ENCODE measurements around the gene CDS2.

- TF ChIP-seq BACH2 (CRISPR knock-in tag; IDR thresholded peaks at IDR 0.05; ENCODE audit: borderline replicate concordance) (no peak), ESRRG (CRISPR knock-in tag; IDR thresholded peaks at IDR 0.05) (no peak), ZFP30 (CRISPR knock-in tag; IDR thresholded peaks at IDR 0.05) (no peak), TOX (CRISPR knock-in tag; IDR thresholded peaks at IDR 0.05; ENCODE audit: borderline replicate concordance) (no peak), TSHZ2 (CRISPR knock-in tag; IDR thresholded peaks at IDR 0.05) (no peak), ARNTL (CRISPR knock-in tag; IDR thresholded peaks at IDR 0.05; ENCODE audit: borderline replicate concordance, low read depth) (no peak), RARB (CRISPR knock-in tag; IDR thresholded peaks at IDR 0.05) (no peak), ZNF8 (CRISPR knock-in tag; IDR thresholded peaks at IDR 0.05) (no peak), ZFP3 (CRISPR knock-in tag; IDR thresholded peaks at IDR 0.05) (no peak), PPARA (CRISPR knock-in tag; IDR thresholded peaks at IDR 0.05; ENCODE audit: borderline replicate concordance) (no peak)
- TF ChIP-seq, protein P1, sequence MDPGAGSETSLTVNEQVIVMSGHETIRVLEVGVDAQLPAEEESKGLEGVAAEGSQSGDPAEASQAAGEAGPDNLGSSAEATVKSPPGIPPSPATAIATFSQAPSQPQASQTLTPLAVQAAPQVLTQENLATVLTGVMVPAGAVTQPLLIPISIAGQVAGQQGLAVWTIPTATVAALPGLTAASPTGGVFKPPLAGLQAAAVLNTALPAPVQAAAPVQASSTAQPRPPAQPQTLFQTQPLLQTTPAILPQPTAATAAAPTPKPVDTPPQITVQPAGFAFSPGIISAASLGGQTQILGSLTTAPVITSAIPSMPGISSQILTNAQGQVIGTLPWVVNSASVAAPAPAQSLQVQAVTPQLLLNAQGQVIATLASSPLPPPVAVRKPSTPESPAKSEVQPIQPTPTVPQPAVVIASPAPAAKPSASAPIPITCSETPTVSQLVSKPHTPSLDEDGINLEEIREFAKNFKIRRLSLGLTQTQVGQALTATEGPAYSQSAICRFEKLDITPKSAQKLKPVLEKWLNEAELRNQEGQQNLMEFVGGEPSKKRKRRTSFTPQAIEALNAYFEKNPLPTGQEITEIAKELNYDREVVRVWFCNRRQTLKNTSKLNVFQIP (CRISPR knock-in tag; IDR thresholded peaks at IDR 0.05; ENCODE audit: borderline replicate concordance, low read depth): no peak
- TF ChIP-seq, protein P2, sequence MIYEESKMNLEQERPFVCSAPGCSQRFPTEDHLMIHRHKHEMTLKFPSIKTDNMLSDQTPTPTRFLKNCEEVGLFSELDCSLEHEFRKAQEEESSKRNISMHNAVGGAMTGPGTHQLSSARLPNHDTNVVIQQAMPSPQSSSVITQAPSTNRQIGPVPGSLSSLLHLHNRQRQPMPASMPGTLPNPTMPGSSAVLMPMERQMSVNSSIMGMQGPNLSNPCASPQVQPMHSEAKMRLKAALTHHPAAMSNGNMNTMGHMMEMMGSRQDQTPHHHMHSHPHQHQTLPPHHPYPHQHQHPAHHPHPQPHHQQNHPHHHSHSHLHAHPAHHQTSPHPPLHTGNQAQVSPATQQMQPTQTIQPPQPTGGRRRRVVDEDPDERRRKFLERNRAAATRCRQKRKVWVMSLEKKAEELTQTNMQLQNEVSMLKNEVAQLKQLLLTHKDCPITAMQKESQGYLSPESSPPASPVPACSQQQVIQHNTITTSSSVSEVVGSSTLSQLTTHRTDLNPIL (CRISPR knock-in tag; IDR thresholded peaks at IDR 0.05; ENCODE audit: low read depth): no peak
- TF ChIP-seq, protein P3, sequence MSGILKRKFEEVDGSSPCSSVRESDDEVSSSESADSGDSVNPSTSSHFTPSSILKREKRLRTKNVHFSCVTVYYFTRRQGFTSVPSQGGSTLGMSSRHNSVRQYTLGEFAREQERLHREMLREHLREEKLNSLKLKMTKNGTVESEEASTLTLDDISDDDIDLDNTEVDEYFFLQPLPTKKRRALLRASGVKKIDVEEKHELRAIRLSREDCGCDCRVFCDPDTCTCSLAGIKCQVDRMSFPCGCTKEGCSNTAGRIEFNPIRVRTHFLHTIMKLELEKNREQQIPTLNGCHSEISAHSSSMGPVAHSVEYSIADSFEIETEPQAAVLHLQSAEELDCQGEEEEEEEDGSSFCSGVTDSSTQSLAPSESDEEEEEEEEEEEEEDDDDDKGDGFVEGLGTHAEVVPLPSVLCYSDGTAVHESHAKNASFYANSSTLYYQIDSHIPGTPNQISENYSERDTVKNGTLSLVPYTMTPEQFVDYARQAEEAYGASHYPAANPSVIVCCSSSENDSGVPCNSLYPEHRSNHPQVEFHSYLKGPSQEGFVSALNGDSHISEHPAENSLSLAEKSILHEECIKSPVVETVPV (CRISPR knock-in tag; IDR thresholded peaks at IDR 0.05): no peak
These were observed 61.9 kb downstream of the CDS2 start for GRCh38 chr20:5188736-5189135.

All from SK-N-SH treated with all-trans-retinoic acid at 6 μM for 48 hours (cell line).